ENCODE data around the gene KDELR1.

Gene KDELR1

DNA sequence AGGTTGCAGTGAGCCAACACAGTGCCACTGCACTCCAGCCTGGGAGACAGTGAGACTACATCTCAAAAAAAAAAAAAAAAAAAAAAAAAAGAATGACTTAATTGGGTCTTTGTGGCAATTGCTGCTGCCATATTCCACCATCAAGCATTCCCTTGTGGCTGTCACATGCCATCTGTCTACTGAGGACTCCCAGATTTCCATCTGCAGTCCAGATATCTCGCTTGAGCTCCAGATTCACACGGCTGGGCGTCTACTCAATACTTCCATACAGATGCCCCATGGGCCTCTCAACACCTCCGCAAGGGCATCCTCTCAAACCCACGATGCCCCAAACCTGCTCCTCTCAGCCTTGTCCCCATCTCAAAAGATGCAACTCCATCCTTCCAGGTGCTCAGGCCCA is 40.5 kb downstream of the KDELR1 start:
- H3K4me3 ChIP-seq (ENCODE audit: low read depth, low read length) = no peak overlapping the region
- H3K9me3 ChIP-seq (ENCODE audit: control insufficient read depth, low read length) = no peaks in the 10 kb centered on the region
- H3K36me3 ChIP-seq (ENCODE audit: control insufficient read depth, insufficient read depth, low read length) = no peaks in the 10 kb centered on the region
- H3K9ac ChIP-seq = no peak overlapping the region
- peaks cover 8% of the 10 kb centered on the region for H3K4me1 ChIP-seq
- no peak overlapping the region for H3K4me2 ChIP-seq (ENCODE audit: low read length)
- H2AFZ ChIP-seq = no peak overlapping the region
- no peaks in the 10 kb centered on the region for H3K27me3 ChIP-seq (ENCODE audit: control insufficient read depth, insufficient read depth, low read length)
- H3K27ac ChIP-seq = no peak overlapping the region
- H3K79me2 ChIP-seq = peaks cover 4% of the 10 kb centered on the region
- TF ChIP-seq, protein P1, sequence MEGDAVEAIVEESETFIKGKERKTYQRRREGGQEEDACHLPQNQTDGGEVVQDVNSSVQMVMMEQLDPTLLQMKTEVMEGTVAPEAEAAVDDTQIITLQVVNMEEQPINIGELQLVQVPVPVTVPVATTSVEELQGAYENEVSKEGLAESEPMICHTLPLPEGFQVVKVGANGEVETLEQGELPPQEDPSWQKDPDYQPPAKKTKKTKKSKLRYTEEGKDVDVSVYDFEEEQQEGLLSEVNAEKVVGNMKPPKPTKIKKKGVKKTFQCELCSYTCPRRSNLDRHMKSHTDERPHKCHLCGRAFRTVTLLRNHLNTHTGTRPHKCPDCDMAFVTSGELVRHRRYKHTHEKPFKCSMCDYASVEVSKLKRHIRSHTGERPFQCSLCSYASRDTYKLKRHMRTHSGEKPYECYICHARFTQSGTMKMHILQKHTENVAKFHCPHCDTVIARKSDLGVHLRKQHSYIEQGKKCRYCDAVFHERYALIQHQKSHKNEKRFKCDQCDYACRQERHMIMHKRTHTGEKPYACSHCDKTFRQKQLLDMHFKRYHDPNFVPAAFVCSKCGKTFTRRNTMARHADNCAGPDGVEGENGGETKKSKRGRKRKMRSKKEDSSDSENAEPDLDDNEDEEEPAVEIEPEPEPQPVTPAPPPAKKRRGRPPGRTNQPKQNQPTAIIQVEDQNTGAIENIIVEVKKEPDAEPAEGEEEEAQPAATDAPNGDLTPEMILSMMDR (IDR thresholded peaks at IDR 0.05) = no peak

DNA sequence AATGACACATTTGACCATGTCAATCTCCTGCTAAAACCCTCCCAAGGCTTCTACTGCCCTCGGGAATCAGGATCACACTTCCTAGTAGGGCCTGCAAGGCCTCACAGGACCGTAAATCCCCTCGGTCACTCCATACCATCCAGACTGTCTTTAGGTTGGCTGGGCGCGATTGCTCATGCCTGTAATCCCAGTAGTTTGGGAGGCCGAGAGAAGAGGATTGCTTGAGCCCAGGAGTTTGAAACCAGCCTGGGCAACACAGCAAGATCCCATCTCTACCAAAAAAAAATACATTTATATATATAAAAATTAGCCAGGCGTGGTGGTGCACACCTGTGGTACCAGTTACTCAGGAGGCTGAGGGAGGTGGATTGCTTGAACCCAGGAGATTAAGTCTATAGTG is 42.6 kb downstream of the KDELR1 start:
- Histone ChIP-seq H3K27ac (peak overlapping the region; percentile 55), H3K4me2 (ENCODE audit: low read length) (no peak overlapping the region)

DNA sequence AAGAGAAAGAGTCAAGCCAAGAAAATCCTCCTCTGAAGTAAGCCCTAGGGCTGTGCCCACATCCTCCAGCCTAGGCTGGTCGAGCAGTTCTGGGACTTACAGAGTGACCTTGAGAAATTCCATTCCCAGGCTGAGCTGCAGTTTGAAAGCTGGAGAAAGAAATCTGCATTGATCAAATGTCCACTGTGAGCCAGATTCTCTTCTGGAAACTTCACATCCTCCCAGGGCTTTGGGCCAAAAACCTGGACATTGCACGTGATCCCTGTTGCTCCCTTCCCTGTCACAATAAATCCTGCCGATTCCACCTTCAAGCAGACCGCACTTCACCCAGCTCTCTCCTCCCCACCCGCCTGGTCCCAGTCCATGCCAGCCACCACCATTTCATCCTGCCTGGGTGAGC is 43.3 kb downstream of the KDELR1 start:
- H3K27ac ChIP-seq = peak overlapping the region; percentile 55
- H2AFZ ChIP-seq = peak overlapping the region; percentile 77
- H3K9me3 ChIP-seq (ENCODE audit: control insufficient read depth, low read length) = no peaks in the 10 kb centered on the region
- H3K4me1 ChIP-seq = peaks cover 8% of the 10 kb centered on the region
- no peak overlapping the region for H3K9ac ChIP-seq
- TF ChIP-seq, protein P1 (IDR thresholded peaks at IDR 0.05) = no peak
- H3K4me2 ChIP-seq (ENCODE audit: low read length) = no peak overlapping the region
- H3K27me3 ChIP-seq (ENCODE audit: control insufficient read depth, insufficient read depth, low read length) = no peaks in the 10 kb centered on the region
- no peak overlapping the region for H3K4me3 ChIP-seq (ENCODE audit: low read depth, low read length)
- peaks cover 4% of the 10 kb centered on the region for H3K79me2 ChIP-seq
- no peaks in the 10 kb centered on the region for H3K36me3 ChIP-seq (ENCODE audit: control insufficient read depth, insufficient read depth, low read length)

More for the DNA sequence above, 42.6 kb downstream of the KDELR1 start:
- no peaks in the 10 kb centered on the region for H3K36me3 ChIP-seq (ENCODE audit: control insufficient read depth, insufficient read depth, low read length)
- H3K9me3 ChIP-seq (ENCODE audit: control insufficient read depth, low read length) = no peaks in the 10 kb centered on the region
- TF ChIP-seq, protein P1 (IDR thresholded peaks at IDR 0.05) = no peak
- no peaks in the 10 kb centered on the region for H3K27me3 ChIP-seq (ENCODE audit: control insufficient read depth, insufficient read depth, low read length)
- H3K4me3 ChIP-seq (ENCODE audit: low read depth, low read length) = no peak overlapping the region
- H2AFZ ChIP-seq = no peak overlapping the region
- H3K4me1 ChIP-seq = peaks cover 8% of the 10 kb centered on the region
- no peak overlapping the region for H3K9ac ChIP-seq
- peaks cover 4% of the 10 kb centered on the region for H3K79me2 ChIP-seq

DNA sequence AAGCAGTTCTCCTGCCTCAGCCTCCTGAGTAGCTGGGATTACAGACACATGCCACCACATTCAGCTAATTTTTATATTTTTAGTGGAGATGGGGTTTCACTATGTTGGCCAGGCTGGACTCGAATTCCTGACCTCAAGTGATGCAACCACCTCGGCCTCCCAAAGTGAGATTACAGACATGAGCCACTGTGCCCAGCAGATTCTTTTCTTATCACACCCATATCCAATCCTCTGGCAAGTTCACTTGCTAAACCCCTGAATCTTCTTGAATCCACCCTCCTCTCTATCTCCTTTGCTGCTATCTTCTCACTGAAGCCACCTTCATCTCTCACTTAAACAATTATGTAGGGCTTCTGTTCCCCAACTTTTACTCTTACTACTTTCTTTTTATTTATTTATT is 45.2 kb downstream of the KDELR1 start:
- TF ChIP-seq, protein P1 (IDR thresholded peaks at IDR 0.05) = no peak
- Histone ChIP-seq H3K36me3 (ENCODE audit: control insufficient read depth, insufficient read depth, low read length) (no peaks in the 10 kb centered on the region), H3K27me3 (ENCODE audit: control insufficient read depth, insufficient read depth, low read length) (no peaks in the 10 kb centered on the region), H3K4me1 (peaks cover 8% of the 10 kb centered on the region), H2AFZ (no peak overlapping the region), H3K9me3 (ENCODE audit: control insufficient read depth, low read length) (no peaks in the 10 kb centered on the region), H3K79me2 (no peaks in the 10 kb centered on the region), H3K9ac (no peak overlapping the region), H3K4me2 (ENCODE audit: low read length) (no peak overlapping the region), H3K27ac (no peak overlapping the region), H3K4me3 (ENCODE audit: low read depth, low read length) (no peak overlapping the region)

DNA sequence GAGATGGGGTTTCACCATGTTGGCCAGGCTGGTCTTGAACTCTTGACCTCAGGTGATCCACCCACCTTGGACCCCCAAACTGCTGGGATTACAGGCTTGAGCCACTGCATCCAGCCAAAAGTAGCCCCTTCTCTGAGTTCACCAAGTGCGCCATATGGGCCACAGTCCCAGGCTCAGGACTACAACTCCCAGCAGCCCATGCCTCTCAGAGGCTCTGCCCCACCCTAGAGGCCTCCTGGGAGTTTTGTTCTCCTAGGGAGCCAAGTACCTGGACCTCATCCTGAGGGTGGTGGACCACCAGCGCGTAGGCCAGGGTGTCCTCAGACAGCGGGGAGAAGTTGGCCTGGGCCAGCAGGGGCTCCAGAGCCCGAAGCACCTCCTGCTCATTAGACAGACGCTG is 46.5 kb downstream of the KDELR1 start:
- H3K9ac ChIP-seq = no peak overlapping the region
- H2AFZ ChIP-seq = no peak overlapping the region
- no peaks in the 10 kb centered on the region for H3K27me3 ChIP-seq (ENCODE audit: control insufficient read depth, insufficient read depth, low read length)
- H3K36me3 ChIP-seq (ENCODE audit: control insufficient read depth, insufficient read depth, low read length) = no peaks in the 10 kb centered on the region
- H3K4me1 ChIP-seq = peaks cover 8% of the 10 kb centered on the region
- H3K79me2 ChIP-seq = no peaks in the 10 kb centered on the region
- no peak overlapping the region for H3K27ac ChIP-seq
- no peak overlapping the region for H3K4me3 ChIP-seq (ENCODE audit: low read depth, low read length)
- H3K9me3 ChIP-seq (ENCODE audit: control insufficient read depth, low read length) = no peaks in the 10 kb centered on the region
- TF ChIP-seq, protein P1 (IDR thresholded peaks at IDR 0.05) = no peak
- H3K4me2 ChIP-seq (ENCODE audit: low read length) = no peak overlapping the region
